HEK293 (cell line): ENCODE measurements around the gene CNOT2.

Source experiments
- BCL11A ChIP-seq: fragments of 450-650 bp; formaldehyde crosslinking; IDR thresholded peaks from 2 replicates; pipeline ENCODE4 v1.5.1; 2016; ENCODE audit warnings: low read depth, missing biosample characterization, missing genetic modification characterization
- ZNF114 ChIP-seq: fragments of 450-650 bp; formaldehyde crosslinking; IDR thresholded peaks from 2 replicates; pipeline ENCODE4 v1.5.0; 2017; ENCODE audit warnings: missing biosample characterization, missing genetic modification characterization
- TF ChIP-seq, protein P1 (sequence below): fragments of 450-650 bp; formaldehyde crosslinking; IDR thresholded peaks from 2 replicates; pipeline ENCODE4 v1.5.1; 2016; ENCODE audit warnings: missing biosample characterization, missing genetic modification characterization

DNA sequence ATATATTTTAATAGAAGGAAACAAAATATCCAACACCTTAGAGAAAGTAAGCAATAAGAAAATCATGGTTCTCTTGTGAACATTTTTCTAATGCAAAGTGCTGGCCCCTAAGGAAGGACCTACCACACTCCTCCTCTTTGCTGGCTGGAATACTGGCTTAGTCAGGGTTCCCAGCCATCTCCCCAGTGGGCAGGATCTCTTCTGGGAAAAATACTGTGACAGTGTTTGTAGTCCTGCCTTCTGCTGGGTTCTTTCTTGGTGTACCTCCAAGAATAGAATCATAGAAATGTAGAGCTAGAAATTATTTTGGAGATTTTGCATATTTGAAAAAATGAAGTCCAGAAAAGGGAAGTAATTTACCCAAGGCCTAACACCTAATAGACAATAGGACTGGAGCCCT lies 154.8 kb downstream of the CNOT2 start:
- TF ChIP-seq ZNF114 (tag by site-specific recombination) (no peak), BCL11A (tag by site-specific recombination) (no peak)
- TF ChIP-seq, protein P1, sequence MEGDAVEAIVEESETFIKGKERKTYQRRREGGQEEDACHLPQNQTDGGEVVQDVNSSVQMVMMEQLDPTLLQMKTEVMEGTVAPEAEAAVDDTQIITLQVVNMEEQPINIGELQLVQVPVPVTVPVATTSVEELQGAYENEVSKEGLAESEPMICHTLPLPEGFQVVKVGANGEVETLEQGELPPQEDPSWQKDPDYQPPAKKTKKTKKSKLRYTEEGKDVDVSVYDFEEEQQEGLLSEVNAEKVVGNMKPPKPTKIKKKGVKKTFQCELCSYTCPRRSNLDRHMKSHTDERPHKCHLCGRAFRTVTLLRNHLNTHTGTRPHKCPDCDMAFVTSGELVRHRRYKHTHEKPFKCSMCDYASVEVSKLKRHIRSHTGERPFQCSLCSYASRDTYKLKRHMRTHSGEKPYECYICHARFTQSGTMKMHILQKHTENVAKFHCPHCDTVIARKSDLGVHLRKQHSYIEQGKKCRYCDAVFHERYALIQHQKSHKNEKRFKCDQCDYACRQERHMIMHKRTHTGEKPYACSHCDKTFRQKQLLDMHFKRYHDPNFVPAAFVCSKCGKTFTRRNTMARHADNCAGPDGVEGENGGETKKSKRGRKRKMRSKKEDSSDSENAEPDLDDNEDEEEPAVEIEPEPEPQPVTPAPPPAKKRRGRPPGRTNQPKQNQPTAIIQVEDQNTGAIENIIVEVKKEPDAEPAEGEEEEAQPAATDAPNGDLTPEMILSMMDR (tag by site-specific recombination), result no peak
